ENCODE data around the gene EEF2K.
"Not testable (repeated sequence)": the region's sequence is repeated elsewhere in the genome, so short reads cannot be mapped to it uniquely, and the experiment has no call there.

Gene EEF2K

GRCh38 chr16:22190081-22190775 lies 15.8 kb upstream of the EEF2K start:
- no peak overlapping the region for H3K27ac ChIP-seq (ENCODE audit: low read length)
- peak; percentile 90 for DNase-seq (ENCODE audit: low read depth, low spot score)
- H3K27me3 ChIP-seq (ENCODE audit: control insufficient read depth, insufficient read depth, low read length): no peaks in the 10 kb centered on the region
- peak overlapping the region; percentile 63 for H3K4me3 ChIP-seq (ENCODE audit: low read length)
- no CpG with 5 or more reads among the region's 72 CpGs for WGBS (ENCODE audit: insufficient coverage, insufficient read length)
- H3K4me1 ChIP-seq (ENCODE audit: control insufficient read depth, insufficient read depth, low read length): peaks cover 7% of the 10 kb centered on the region
- no peaks in the 10 kb centered on the region for H3K36me3 ChIP-seq (ENCODE audit: control insufficient read depth, insufficient read depth, low read length)
- no peaks in the 10 kb centered on the region for H3K9me3 ChIP-seq (ENCODE audit: control insufficient read depth, insufficient read depth, low read length)

- H3K36me3 ChIP-seq (ENCODE audit: control insufficient read depth, insufficient read depth, low read length): no peaks in the 10 kb centered on the region
- peak overlapping the region; percentile 70; the same call in 1 of the 2 replicates for H3K4me3 ChIP-seq (ENCODE audit: low read length)
- no peak overlapping the region for H3K27ac ChIP-seq (ENCODE audit: low read length)
- H3K9me3 ChIP-seq (ENCODE audit: control insufficient read depth, insufficient read depth, low read length): no peaks in the 10 kb centered on the region
- H3K27me3 ChIP-seq (ENCODE audit: control insufficient read depth, insufficient read depth, low read length): no peaks in the 10 kb centered on the region
- peak; percentile 92 for DNase-seq (ENCODE audit: low read depth, low spot score)
- WGBS (ENCODE audit: insufficient coverage, insufficient read length): no CpG with 5 or more reads among the region's 43 CpGs
- H3K4me1 ChIP-seq (ENCODE audit: control insufficient read depth, insufficient read depth, low read length): peaks cover 7% of the 10 kb centered on the region
Observed at GRCh38 chr16:22190776-22191531, 15.1 kb upstream of the EEF2K start.

- DNase-seq (ENCODE audit: low read depth, low spot score): no peak
- Histone ChIP-seq H3K4me3 (ENCODE audit: low read length) (peak overlapping the region; percentile 70; the same call in 1 of the 2 replicates), H3K9me3 (ENCODE audit: control insufficient read depth, insufficient read depth, low read length) (no peaks in the 10 kb centered on the region), H3K36me3 (ENCODE audit: control insufficient read depth, insufficient read depth, low read length) (no peaks in the 10 kb centered on the region), H3K27ac (ENCODE audit: low read length) (no peak overlapping the region), H3K27me3 (ENCODE audit: control insufficient read depth, insufficient read depth, low read length) (no peaks in the 10 kb centered on the region), H3K4me1 (ENCODE audit: control insufficient read depth, insufficient read depth, low read length) (peaks cover 7% of the 10 kb centered on the region)
- WGBS (ENCODE audit: insufficient coverage, insufficient read length): no CpG with 5 or more reads among the region's 9 CpGs
Observed at GRCh38 chr16:22191532-22192260, 14.4 kb upstream of the EEF2K start.

- Histone ChIP-seq H3K27me3 (ENCODE audit: control insufficient read depth, insufficient read depth, low read length) (no peaks in the 10 kb centered on the region), H3K9me3 (ENCODE audit: control insufficient read depth, insufficient read depth, low read length) (no peaks in the 10 kb centered on the region), H3K36me3 (ENCODE audit: control insufficient read depth, insufficient read depth, low read length) (no peaks in the 10 kb centered on the region), H3K4me3 (ENCODE audit: low read length) (no peak overlapping the region), H3K4me1 (ENCODE audit: control insufficient read depth, insufficient read depth, low read length) (peaks cover 7% of the 10 kb centered on the region), H3K27ac (ENCODE audit: low read length) (no peak overlapping the region)
- DNase-seq (ENCODE audit: low read depth, low spot score): no peak
- WGBS (ENCODE audit: insufficient coverage, insufficient read length): no CpG with 5 or more reads among the region's 16 CpGs
Observed at GRCh38 chr16:22192261-22193062, 13.6 kb upstream of the EEF2K start.

- no peak for DNase-seq (ENCODE audit: low read depth, low spot score)
- Histone ChIP-seq H3K9me3 (ENCODE audit: control insufficient read depth, insufficient read depth, low read length) (no peaks in the 10 kb centered on the region), H3K4me3 (ENCODE audit: low read length) (no peak overlapping the region), H3K4me1 (ENCODE audit: control insufficient read depth, insufficient read depth, low read length) (peaks cover 7% of the 10 kb centered on the region), H3K27ac (ENCODE audit: low read length) (no peak overlapping the region), H3K27me3 (ENCODE audit: control insufficient read depth, insufficient read depth, low read length) (no peaks in the 10 kb centered on the region), H3K36me3 (ENCODE audit: control insufficient read depth, insufficient read depth, low read length) (no peaks in the 10 kb centered on the region)
- no CpG with 5 or more reads among the region's 2 CpGs for WGBS (ENCODE audit: insufficient coverage, insufficient read length)
Observed at GRCh38 chr16:22193063-22193411, 13.0 kb upstream of the EEF2K start.

GRCh38 chr16:22194707-22195444 lies 11.2 kb upstream of the EEF2K start:
- no peak for DNase-seq (ENCODE audit: low read depth, low spot score)
- H3K4me3 ChIP-seq (ENCODE audit: low read length): no peak overlapping the region
- no peak overlapping the region for H3K27ac ChIP-seq (ENCODE audit: low read length)
- H3K36me3 ChIP-seq (ENCODE audit: control insufficient read depth, insufficient read depth, low read length): no peaks in the 10 kb centered on the region
- no peaks in the 10 kb centered on the region for H3K27me3 ChIP-seq (ENCODE audit: control insufficient read depth, insufficient read depth, low read length)
- no peaks in the 10 kb centered on the region for H3K9me3 ChIP-seq (ENCODE audit: control insufficient read depth, insufficient read depth, low read length)
- WGBS (ENCODE audit: insufficient coverage, insufficient read length): no CpG with 5 or more reads among the region's 9 CpGs
- H3K4me1 ChIP-seq (ENCODE audit: control insufficient read depth, insufficient read depth, low read length): 0 out of 2 replicates have a peak, but pooled peaks cover 2% of the 10 kb centered on the region

- no peak overlapping the region for H3K4me3 ChIP-seq (ENCODE audit: low read length)
- H3K27me3 ChIP-seq (ENCODE audit: control insufficient read depth, insufficient read depth, low read length): no peaks in the 10 kb centered on the region
- no peaks in the 10 kb centered on the region for H3K36me3 ChIP-seq (ENCODE audit: control insufficient read depth, insufficient read depth, low read length)
- H3K4me1 ChIP-seq (ENCODE audit: control insufficient read depth, insufficient read depth, low read length): 0 out of 2 replicates have a peak, but pooled peaks cover 2% of the 10 kb centered on the region
- H3K9me3 ChIP-seq (ENCODE audit: control insufficient read depth, insufficient read depth, low read length): no peaks in the 10 kb centered on the region
- no peak for DNase-seq (ENCODE audit: low read depth, low spot score)
- no peak overlapping the region for H3K27ac ChIP-seq (ENCODE audit: low read length)
Observed at GRCh38 chr16:22195445-22195694, 10.7 kb upstream of the EEF2K start.

- no peaks in the 10 kb centered on the region for H3K9me3 ChIP-seq (ENCODE audit: control insufficient read depth, insufficient read depth, low read length)
- H3K4me3 ChIP-seq (ENCODE audit: low read length): peak overlapping the region; percentile 69; the same call in 1 of the 2 replicates
- DNase-seq (ENCODE audit: low read depth, low spot score): no peak
- WGBS (ENCODE audit: insufficient coverage, insufficient read length): no CpG with 5 or more reads among the region's 39 CpGs
- no peaks in the 10 kb centered on the region for H3K27me3 ChIP-seq (ENCODE audit: control insufficient read depth, insufficient read depth, low read length)
- H3K27ac ChIP-seq (ENCODE audit: low read length): no peak overlapping the region
- H3K36me3 ChIP-seq (ENCODE audit: control insufficient read depth, insufficient read depth, low read length): no peaks in the 10 kb centered on the region
- 0 out of 2 replicates have a peak, but pooled peaks cover 2% of the 10 kb centered on the region for H3K4me1 ChIP-seq (ENCODE audit: control insufficient read depth, insufficient read depth, low read length)
Observed at GRCh38 chr16:22195695-22196558, 10.2 kb upstream of the EEF2K start.

GRCh38 chr16:22196559-22197168 lies 9.4 kb upstream of the EEF2K start:
- H3K4me3 ChIP-seq (ENCODE audit: low read length); DNase-seq (ENCODE audit: low read depth, low spot score); H3K27me3 ChIP-seq (ENCODE audit: control insufficient read depth, insufficient read depth, low read length); H3K27ac ChIP-seq (ENCODE audit: low read length); H3K4me1 ChIP-seq (ENCODE audit: control insufficient read depth, insufficient read depth, low read length); H3K9me3 ChIP-seq (ENCODE audit: control insufficient read depth, insufficient read depth, low read length); H3K36me3 ChIP-seq (ENCODE audit: control insufficient read depth, insufficient read depth, low read length): not testable (repeated sequence)
- WGBS (ENCODE audit: insufficient coverage, insufficient read length): no CpG with 5 or more reads among the region's 20 CpGs

Data from iPS DF 6.9 (cell line).